Measurements from ENCODE around the gene NUP35.
A peak's percentile ranks its signal among the peaks of the same experiment; 100 is the strongest.

- no peak for TF ChIP-seq POLR2A (IDR thresholded peaks at IDR 0.05; ENCODE audit: borderline replicate concordance, extremely low read depth, insufficient read depth, insufficient read length)
- no peak for TF ChIP-seq CTCF (IDR thresholded peaks at IDR 0.05 in 2 of 3, conservative IDR thresholded peaks at IDR 0.05 in 1 of 3; ENCODE audit: borderline replicate concordance in 1 of 3, insufficient read depth in 1 of 3, low read depth in 2 of 3, low read length in 2 of 3)
- no peak for TF ChIP-seq RAD21 (IDR thresholded peaks at IDR 0.05; ENCODE audit: low read depth)
- TF ChIP-seq YY1 (IDR thresholded peaks at IDR 0.05; ENCODE audit: extremely low read depth, insufficient replicate concordance, low read depth, low read length): no peak
- TF ChIP-seq POLR2AphosphoS5 (IDR thresholded peaks at IDR 0.05; ENCODE audit: low read depth, low read length): no peak
- TF ChIP-seq, protein P1, sequence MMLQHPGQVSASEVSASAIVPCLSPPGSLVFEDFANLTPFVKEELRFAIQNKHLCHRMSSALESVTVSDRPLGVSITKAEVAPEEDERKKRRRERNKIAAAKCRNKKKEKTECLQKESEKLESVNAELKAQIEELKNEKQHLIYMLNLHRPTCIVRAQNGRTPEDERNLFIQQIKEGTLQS (IDR thresholded peaks at IDR 0.05): no peak
- no peak for TF ChIP-seq EZH2 (IDR thresholded peaks at IDR 0.05)
- no peak for TF ChIP-seq JUND (IDR thresholded peaks at IDR 0.05)
- TF ChIP-seq ZNF274 (IDR thresholded peaks at IDR 0.05; ENCODE audit: low read depth, low read length): no peak
- TF ChIP-seq SIN3A (IDR thresholded peaks at IDR 0.05; ENCODE audit: low read depth): no peak
- TF ChIP-seq EZH2phosphoT487 (IDR thresholded peaks at IDR 0.05; ENCODE audit: borderline replicate concordance): no peak
- TF ChIP-seq TCF7L2 (IDR thresholded peaks at IDR 0.05; ENCODE audit: borderline replicate concordance, extremely low read depth, insufficient read depth, insufficient read length): no peak
- TF ChIP-seq SP1 (IDR thresholded peaks at IDR 0.05; ENCODE audit: low read depth): no peak
- TF ChIP-seq SRF (IDR thresholded peaks at IDR 0.05; ENCODE audit: low read depth): 0 out of 2 replicates have a peak, but pooled peaks have one; percentile 25
Observed at GRCh38 chr2:183123117-183123958, 905 bp upstream of the NUP35 start.
